Daoy (cell line): Measurements from ENCODE around the gene MGME1. TPM values are rescaled to one million over a fixed set of nuclear protein-coding genes. Genes with fewer than 3 reads are reported as not detected.

Experiments used
- DNase-seq: peaks from one replicate; pipeline ENCODE4 v3.0.0-alpha.2; 2015; ENCODE audit warnings: low read depth
- total RNA-seq: library from RNA; depleted of rRNA; stranded (reverse); fragments of >200 nt; shearing (Covaris generic); gene quantifications from 2 replicates; pipeline ENCODE4 v1.2.3, GENCODE V29; 2014; rRNA removed

MGME1 gene
- total RNA-seq, 1 experiment from 2014 or later = 12.1 TPM

DNA sequence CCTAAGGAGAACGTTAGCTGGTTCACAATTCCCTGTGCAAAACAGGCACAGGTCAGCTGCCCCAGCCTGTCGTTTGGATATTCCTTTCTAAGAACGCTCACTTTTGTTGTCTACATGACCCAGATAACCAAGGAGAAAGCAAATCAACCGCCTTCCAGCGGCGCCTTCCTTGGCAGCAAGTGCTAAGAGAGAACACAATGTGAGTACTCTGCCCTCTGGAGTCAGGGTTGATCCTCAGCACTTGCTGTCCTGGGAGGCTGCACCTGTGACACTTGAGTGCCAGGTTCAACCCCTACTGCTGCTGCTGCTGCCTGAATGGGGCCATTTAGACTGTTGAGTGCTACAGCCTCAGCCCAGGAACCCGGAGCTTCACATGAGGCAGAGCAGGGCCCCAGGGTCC is 52.1 kb downstream of the MGME1 start:
- no peak for DNase-seq

- DNase-seq = no peak
Observed at GRCh38 chr20:18024606-18025127, 55.8 kb downstream of the MGME1 start.

- peak; percentile 22 for DNase-seq
Observed at GRCh38 chr20:18027011-18027410, 58.2 kb downstream of the MGME1 start.

DNA sequence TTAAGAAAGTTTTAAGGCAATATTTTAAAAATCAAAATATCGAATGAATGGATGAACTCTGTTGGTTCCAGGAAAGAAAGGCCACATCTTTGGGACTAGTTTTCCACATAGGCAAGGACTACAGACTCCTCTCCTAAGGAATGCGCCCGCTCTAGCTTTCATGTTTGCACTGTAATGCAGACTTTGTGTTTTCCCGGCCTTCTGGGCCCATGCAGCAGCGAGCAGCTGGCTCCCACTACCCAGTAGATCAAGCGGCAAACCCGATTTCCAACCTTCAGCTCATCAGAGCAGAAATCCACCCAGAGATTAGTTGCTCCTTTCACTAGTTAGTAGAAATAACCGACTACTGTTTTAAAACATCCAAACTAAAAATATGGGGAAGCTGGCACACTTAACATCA is 61.2 kb downstream of the MGME1 start:
- DNase-seq = no peak

- no peak for DNase-seq
Observed at GRCh38 chr20:18031050-18031449, 62.2 kb downstream of the MGME1 start.

DNA sequence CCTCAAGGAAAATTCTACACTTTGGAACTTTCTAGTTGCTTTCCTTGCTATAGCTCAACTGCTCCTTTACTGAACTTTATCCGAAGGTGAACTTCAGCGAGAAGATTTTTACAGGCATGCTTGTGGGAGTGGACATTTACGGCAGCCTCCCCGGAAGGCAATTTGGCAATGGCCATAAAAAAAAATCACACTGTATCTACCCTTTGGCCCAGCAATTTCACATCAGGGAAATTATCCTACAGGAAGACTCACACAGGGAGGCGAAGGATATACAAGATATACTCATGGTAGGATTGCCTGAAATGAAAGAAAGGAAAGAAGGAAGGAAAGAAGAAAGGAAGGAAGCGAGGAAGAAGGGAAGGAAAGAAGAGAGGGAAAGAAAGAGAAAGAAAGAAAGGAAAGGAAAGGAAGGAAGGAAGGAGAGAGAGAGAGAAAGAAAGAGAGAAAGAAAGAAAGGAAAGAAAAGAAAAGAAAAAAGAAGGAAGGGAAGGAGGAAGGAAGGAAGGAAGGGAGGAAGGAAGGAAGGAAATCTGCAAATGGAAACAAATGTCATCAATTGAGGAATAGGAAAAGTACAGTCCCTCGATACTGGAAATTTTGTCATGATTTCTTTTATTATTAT is 63.2 kb downstream of the MGME1 start:
- DNase-seq = no peak

DNA sequence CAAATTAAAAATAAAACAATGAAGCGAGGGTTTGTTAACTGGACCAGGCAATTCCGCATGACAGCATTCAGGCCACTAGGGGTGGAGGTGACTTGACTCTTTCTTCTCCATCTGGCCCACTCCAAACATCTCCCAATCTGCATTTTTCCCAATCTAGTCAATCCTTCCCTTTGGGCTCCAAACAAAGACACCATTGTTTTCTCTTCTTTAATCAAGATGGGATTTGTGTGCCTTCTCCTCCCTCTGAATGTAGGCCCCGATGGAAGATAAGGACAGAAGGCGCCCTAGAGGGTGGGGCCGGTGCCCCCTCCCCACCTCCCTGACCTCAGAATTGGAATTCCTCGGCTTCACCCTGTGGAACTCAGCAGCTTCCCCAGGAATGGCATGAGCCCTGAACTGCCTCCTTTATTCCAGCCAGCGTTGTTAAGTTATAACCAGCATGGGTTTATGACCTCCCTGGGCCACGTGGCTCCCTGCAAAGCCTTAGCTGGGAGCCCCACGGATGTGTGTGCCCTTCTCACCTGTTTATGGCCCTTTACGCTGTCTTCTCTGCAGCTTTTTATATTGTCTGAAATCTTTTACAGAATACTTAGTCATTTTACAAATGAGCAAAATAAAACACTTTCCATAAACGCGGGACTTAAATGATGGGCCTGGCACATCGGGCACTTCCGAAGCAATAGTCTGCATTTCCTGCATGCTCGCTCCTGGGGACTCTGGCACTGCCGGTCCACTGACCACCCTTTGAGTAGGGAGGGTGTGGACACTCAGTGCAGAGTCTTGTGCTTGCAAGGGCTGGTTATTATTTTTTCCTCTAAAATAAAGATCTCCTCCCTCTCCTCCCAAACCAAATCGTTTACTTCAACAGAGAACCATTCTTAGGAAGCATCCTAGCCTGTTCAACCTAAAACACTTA is 64.4 kb downstream of the MGME1 start:
- DNase-seq = no peak

GRCh38 chr20:18034039-18034438 is 65.2 kb downstream of the MGME1 start:
- DNase-seq = no peak

GRCh38 chr20:18039063-18039462 is 70.2 kb downstream of the MGME1 start:
- DNase-seq = no peak

Other genes with a start within 250 kb of the MGME1 start
- gene SNX5, start 224 bp upstream of the MGME1 start, total RNA-seq = 129 and 152 TPM in 2 replicates
- 0.91 and 1.0 TPM in 2 replicates for gene OVOL2, start 88.9 kb downstream of the MGME1 start, total RNA-seq
- 14.5 and 21.9 TPM in 2 replicates for gene KAT14, start 168.8 kb downstream of the MGME1 start, total RNA-seq
- 17.9 and 23.8 TPM in 2 replicates for gene PET117, start 168.8 kb downstream of the MGME1 start, total RNA-seq